ENCODE results near the gene DPT.

DNA sequence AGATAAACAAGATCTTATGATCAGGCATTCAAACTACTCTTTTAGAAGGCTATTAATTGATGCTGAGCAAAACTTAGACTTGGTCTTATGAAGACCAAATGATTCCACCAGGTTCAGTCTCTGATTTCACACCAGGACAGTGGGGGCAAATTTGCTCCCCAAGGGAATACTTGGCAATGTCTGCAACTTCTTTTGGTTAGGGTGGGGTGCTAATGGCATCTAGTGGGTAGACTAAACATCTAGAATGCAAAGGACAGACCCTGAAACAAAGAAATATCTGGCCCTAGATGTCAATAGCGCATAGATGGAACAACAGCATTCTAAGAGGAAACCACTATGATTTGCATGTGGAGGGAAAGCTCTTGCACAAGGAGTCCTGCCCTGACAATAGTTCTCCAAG lies 30.6 kb downstream of the DPT start:
- no peak for TF ChIP-seq CTCF (IDR thresholded peaks at IDR 0.05)
- TF ChIP-seq EP300 (IDR thresholded peaks at IDR 0.05), result no peak
- TF ChIP-seq POLR2A (IDR thresholded peaks at IDR 0.05), result no peak
- no peak for TF ChIP-seq POLR2AphosphoS5 (IDR thresholded peaks at IDR 0.05)
